ENCODE measurements around the gene PI4KA.

PI4KA gene

DNA sequence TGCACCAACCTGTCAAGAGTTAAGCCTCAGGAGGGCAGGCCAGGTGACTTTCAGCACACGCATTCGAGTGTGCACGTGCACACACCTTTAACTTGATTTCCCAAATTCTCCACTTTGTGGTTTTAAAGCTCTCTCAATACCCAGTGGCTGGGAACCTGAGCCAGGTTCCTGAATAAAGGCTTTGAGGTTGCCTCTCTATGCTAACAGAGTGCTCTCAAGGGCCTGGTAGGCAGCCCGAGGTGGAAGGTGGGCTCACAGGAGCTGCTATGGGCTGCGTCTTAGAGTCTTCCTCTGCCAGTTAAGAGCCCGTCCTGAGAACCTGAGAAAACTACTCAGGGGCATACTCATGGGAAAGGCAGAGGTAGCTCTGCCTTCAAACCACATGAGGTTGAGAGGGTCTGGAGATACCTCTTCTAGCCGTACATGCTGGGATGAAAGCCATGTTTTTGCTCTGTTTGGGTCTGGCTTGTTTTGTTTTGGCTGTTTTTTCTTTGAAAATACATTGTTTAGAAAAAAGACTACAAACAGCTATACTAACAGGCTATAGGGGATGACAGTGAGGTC is 96.3 kb downstream of the PI4KA start:
- WGBS (ENCODE audit: extremely low coverage, insufficient coverage, insufficient read length), result no CpG with 5 or more reads among the region's 7 CpGs
- H2AK5ac ChIP-seq (ENCODE audit: low read length), result no peak overlapping the region
- no peak overlapping the region for H2BK5ac ChIP-seq (ENCODE audit: low read depth, low read length, poor library complexity)
- no peaks in the 10 kb centered on the region for H3K79me1 ChIP-seq (ENCODE audit: low read length)
- H4K8ac ChIP-seq (ENCODE audit: low read depth, low read length), result no peak overlapping the region
- no peaks in the 10 kb centered on the region for H3K4me1 ChIP-seq (ENCODE audit: control insufficient read depth in 1 of 2, insufficient read depth in 2 of 2, low read length in 2 of 2)
- H3K18ac ChIP-seq (ENCODE audit: low read length), result no peak overlapping the region
- H3K14ac ChIP-seq (ENCODE audit: low read length), result no peak overlapping the region
- H3K4ac ChIP-seq (ENCODE audit: low read depth, low read length), result no peak overlapping the region
- H2BK12ac ChIP-seq (ENCODE audit: low read length), result no peak overlapping the region
- H3K27me3 ChIP-seq (ENCODE audit: insufficient read depth, low read length), result no peaks in the 10 kb centered on the region
- H3K27ac ChIP-seq (ENCODE audit: low read depth, low read length), result no peak overlapping the region
- H2BK120ac ChIP-seq (ENCODE audit: insufficient read depth, low read length, poor library complexity), result no peak overlapping the region
- no peak overlapping the region for H3K4me3 ChIP-seq (ENCODE audit: low read depth, low read length)
- no peak overlapping the region for H4K12ac ChIP-seq (ENCODE audit: low read depth, low read length)
- no peaks in the 10 kb centered on the region for H3K9me3 ChIP-seq (ENCODE audit: insufficient read depth, low read depth, low read length)
- H3K36me3 ChIP-seq (ENCODE audit: control insufficient read depth in 1 of 2, insufficient read depth in 2 of 2, low read length in 2 of 2), result peaks cover 17 to 30% of the 10 kb centered on the region in 2 experiments
- H3K9ac ChIP-seq (ENCODE audit: low read length), result no peak overlapping the region
- no peak for DNase-seq
- H3K4me2 ChIP-seq (ENCODE audit: low read length), result no peak overlapping the region
- H3K23ac ChIP-seq (ENCODE audit: low read length), result no peak overlapping the region
- H3K79me2 ChIP-seq (ENCODE audit: control insufficient read depth, insufficient read depth, low read length, poor library complexity), result no peaks in the 10 kb centered on the region
- H2AFZ ChIP-seq (ENCODE audit: insufficient read depth, low read length, poor library complexity), result no peak overlapping the region
- H4K91ac ChIP-seq (ENCODE audit: low read depth, low read length), result no peak overlapping the region

DNA sequence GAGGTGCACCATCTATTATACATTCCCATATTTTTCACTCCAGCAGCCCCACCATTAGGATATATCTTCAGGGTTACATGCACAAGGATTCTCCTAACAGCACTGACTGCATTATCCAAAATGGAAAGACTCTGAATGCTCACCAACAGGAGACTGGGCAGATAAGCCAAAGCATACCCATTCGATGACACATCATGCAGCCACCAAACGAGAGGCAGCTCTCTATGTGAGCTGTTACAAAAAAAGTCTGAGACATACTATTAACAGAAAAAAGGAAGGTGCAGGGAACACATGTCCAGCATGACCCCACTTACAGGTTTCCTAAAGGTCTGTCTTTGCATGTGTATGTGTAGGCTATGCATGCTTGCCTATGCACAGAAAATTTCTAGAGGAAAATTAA is 97.1 kb downstream of the PI4KA start:
- Histone ChIP-seq H4K12ac (ENCODE audit: low read depth, low read length) (no peak overlapping the region), H3K4me1 (ENCODE audit: control insufficient read depth in 1 of 2, insufficient read depth in 2 of 2, low read length in 2 of 2) (no peaks in the 10 kb centered on the region), H3K79me1 (ENCODE audit: low read length) (no peaks in the 10 kb centered on the region), H3K4me3 (ENCODE audit: low read depth, low read length) (no peak overlapping the region), H3K4me2 (ENCODE audit: low read length) (no peak overlapping the region), H4K8ac (ENCODE audit: low read depth, low read length) (no peak overlapping the region), H2BK120ac (ENCODE audit: insufficient read depth, low read length, poor library complexity) (no peak overlapping the region), H3K36me3 (ENCODE audit: control insufficient read depth in 1 of 2, insufficient read depth in 2 of 2, low read length in 2 of 2) (peaks cover 17 to 30% of the 10 kb centered on the region in 2 experiments), H3K4ac (ENCODE audit: low read depth, low read length) (no peak overlapping the region), H3K18ac (ENCODE audit: low read length) (no peak overlapping the region), H3K9me3 (ENCODE audit: insufficient read depth, low read depth, low read length) (no peaks in the 10 kb centered on the region), H3K9ac (ENCODE audit: low read length) (no peak overlapping the region), H3K27me3 (ENCODE audit: insufficient read depth, low read length) (no peaks in the 10 kb centered on the region), H4K91ac (ENCODE audit: low read depth, low read length) (no peak overlapping the region), H3K27ac (ENCODE audit: low read depth, low read length) (no peak overlapping the region), H3K14ac (ENCODE audit: low read length) (no peak overlapping the region), H2BK5ac (ENCODE audit: low read depth, low read length, poor library complexity) (no peak overlapping the region), H3K79me2 (ENCODE audit: control insufficient read depth, insufficient read depth, low read length, poor library complexity) (no peaks in the 10 kb centered on the region), H2BK12ac (ENCODE audit: low read length) (no peak overlapping the region), H2AFZ (ENCODE audit: insufficient read depth, low read length, poor library complexity) (no peak overlapping the region), H3K23ac (ENCODE audit: low read length) (no peak overlapping the region), H2AK5ac (ENCODE audit: low read length) (no peak overlapping the region)
- no CpG with 5 or more reads among the region's 2 CpGs for WGBS (ENCODE audit: extremely low coverage, insufficient coverage, insufficient read length)
- DNase-seq, result peak in 1 of 2 donors; percentile 47

DNA sequence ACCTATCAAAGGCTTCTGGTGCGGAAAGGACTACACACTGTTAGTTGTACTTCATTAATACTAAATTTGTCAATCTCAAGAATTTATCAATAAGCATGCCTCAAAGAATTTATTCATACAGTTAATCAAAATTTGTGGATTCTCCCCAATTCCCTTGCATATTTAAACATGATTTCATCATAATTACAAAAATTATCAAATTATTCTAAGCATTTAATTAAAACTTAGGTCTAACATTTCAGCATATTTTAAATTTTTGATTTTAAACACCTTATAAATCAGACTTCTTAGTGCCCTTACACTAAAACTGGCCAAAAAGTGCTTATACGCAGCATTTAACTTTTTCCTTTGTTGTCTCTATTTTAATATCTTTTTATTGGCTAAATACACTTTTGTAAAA is 98.5 kb downstream of the PI4KA start:
- DNase-seq, result no peak
- Histone ChIP-seq H3K9ac (ENCODE audit: low read length) (no peak overlapping the region), H3K18ac (ENCODE audit: low read length) (no peak overlapping the region), H4K91ac (ENCODE audit: low read depth, low read length) (no peak overlapping the region), H2AK5ac (ENCODE audit: low read length) (no peak overlapping the region), H2AFZ (ENCODE audit: insufficient read depth, low read length, poor library complexity) (no peak overlapping the region), H3K9me3 (ENCODE audit: insufficient read depth, low read depth, low read length) (no peaks in the 10 kb centered on the region), H4K8ac (ENCODE audit: low read depth, low read length) (no peak overlapping the region), H3K23ac (ENCODE audit: low read length) (no peak overlapping the region), H3K4me2 (ENCODE audit: low read length) (no peak overlapping the region), H3K27ac (ENCODE audit: low read depth, low read length) (no peak overlapping the region), H2BK120ac (ENCODE audit: insufficient read depth, low read length, poor library complexity) (no peak overlapping the region), H3K4ac (ENCODE audit: low read depth, low read length) (no peak overlapping the region), H2BK12ac (ENCODE audit: low read length) (no peak overlapping the region), H2BK5ac (ENCODE audit: low read depth, low read length, poor library complexity) (no peak overlapping the region), H3K14ac (ENCODE audit: low read length) (no peak overlapping the region), H3K79me1 (ENCODE audit: low read length) (no peaks in the 10 kb centered on the region), H3K36me3 (ENCODE audit: control insufficient read depth in 1 of 2, insufficient read depth in 2 of 2, low read length in 2 of 2) (peaks cover 17 to 24% of the 10 kb centered on the region in 2 experiments), H3K79me2 (ENCODE audit: control insufficient read depth, insufficient read depth, low read length, poor library complexity) (no peaks in the 10 kb centered on the region), H3K27me3 (ENCODE audit: insufficient read depth, low read length) (no peaks in the 10 kb centered on the region), H3K4me3 (ENCODE audit: low read depth, low read length) (no peak overlapping the region), H3K4me1 (ENCODE audit: control insufficient read depth in 1 of 2, insufficient read depth in 2 of 2, low read length in 2 of 2) (no peaks in the 10 kb centered on the region), H4K12ac (ENCODE audit: low read depth, low read length) (no peak overlapping the region)
- no CpG with 5 or more reads among the region's 2 CpGs for WGBS (ENCODE audit: extremely low coverage, insufficient coverage, insufficient read length)

DNA sequence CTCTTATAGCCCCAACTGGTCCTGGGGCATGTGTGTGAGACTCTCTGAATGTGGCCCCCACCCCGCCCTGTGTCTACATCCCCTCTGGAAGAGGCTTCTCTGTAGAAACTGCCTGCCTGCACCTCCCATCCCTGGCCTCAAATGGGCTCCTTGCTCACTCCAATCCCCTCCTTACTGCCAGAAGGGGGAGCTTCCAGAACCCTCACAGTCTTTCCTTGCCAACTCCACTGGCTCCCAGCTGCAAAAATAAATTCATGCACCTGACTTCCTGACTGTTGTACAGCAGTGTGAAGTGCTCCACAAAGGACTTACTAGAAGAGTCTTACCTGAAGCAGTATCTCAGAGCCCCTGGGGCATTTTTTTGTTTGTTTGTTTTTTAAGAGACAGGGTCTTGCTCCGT is 99.9 kb downstream of the PI4KA start:
- Histone ChIP-seq H4K8ac (ENCODE audit: low read depth, low read length) (no peak overlapping the region), H3K4ac (ENCODE audit: low read depth, low read length) (no peak overlapping the region), H3K4me3 (ENCODE audit: low read depth, low read length) (no peak overlapping the region), H3K23ac (ENCODE audit: low read length) (no peak overlapping the region), H4K12ac (ENCODE audit: low read depth, low read length) (no peak overlapping the region), H3K9me3 (ENCODE audit: insufficient read depth, low read depth, low read length) (no peaks in the 10 kb centered on the region), H3K27me3 (ENCODE audit: insufficient read depth, low read length) (no peaks in the 10 kb centered on the region), H3K14ac (ENCODE audit: low read length) (no peak overlapping the region), H2BK120ac (ENCODE audit: insufficient read depth, low read length, poor library complexity) (no peak overlapping the region), H3K4me2 (ENCODE audit: low read length) (no peak overlapping the region), H2AFZ (ENCODE audit: insufficient read depth, low read length, poor library complexity) (no peak overlapping the region), H3K18ac (ENCODE audit: low read length) (no peak overlapping the region), H3K27ac (ENCODE audit: low read depth, low read length) (no peak overlapping the region), H3K9ac (ENCODE audit: low read length) (no peak overlapping the region), H3K36me3 (ENCODE audit: control insufficient read depth in 1 of 2, insufficient read depth in 2 of 2, low read length in 2 of 2) (peaks cover 6 to 11% of the 10 kb centered on the region in 2 experiments), H2BK12ac (ENCODE audit: low read length) (no peak overlapping the region), H3K79me1 (ENCODE audit: low read length) (no peaks in the 10 kb centered on the region), H3K79me2 (ENCODE audit: control insufficient read depth, insufficient read depth, low read length, poor library complexity) (no peaks in the 10 kb centered on the region), H2AK5ac (ENCODE audit: low read length) (no peak overlapping the region), H2BK5ac (ENCODE audit: low read depth, low read length, poor library complexity) (no peak overlapping the region), H3K4me1 (ENCODE audit: control insufficient read depth in 1 of 2, insufficient read depth in 2 of 2, low read length in 2 of 2) (no peaks in the 10 kb centered on the region), H4K91ac (ENCODE audit: low read depth, low read length) (no peak overlapping the region)
- no CpG with 5 or more reads among the region's 2 CpGs for WGBS (ENCODE audit: extremely low coverage, insufficient coverage, insufficient read length)
- DNase-seq, result no peak
